Measurements from ENCODE around the gene ZNF544. TPM values are rescaled to one million over a fixed set of nuclear protein-coding genes. Genes with fewer than 3 reads are reported as not detected.

The ZNF544 gene
- total RNA-seq, 4 donors from 2014 or later, result 35.2 to 55.2 (median 53.3) TPM

DNA sequence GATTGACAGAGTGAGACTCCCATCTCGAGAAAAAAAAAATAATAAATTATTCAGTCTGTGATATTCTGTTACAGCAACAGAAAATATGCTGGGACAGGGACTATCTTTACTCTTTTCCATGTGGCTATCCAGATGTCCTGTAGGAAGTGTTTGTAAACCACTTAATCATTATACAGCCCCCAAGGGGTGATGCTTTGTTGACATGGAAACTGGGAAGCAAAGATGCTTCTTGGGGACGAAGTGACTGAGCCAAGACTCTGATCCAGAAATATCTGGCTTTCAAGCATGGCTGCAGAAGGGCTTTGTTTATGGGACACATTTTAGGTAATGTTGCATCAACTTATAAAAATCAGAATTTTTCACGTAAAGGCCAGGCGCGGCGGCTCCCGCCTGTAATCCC is 55.5 kb downstream of the ZNF544 start:
- TF ChIP-seq, protein P1, sequence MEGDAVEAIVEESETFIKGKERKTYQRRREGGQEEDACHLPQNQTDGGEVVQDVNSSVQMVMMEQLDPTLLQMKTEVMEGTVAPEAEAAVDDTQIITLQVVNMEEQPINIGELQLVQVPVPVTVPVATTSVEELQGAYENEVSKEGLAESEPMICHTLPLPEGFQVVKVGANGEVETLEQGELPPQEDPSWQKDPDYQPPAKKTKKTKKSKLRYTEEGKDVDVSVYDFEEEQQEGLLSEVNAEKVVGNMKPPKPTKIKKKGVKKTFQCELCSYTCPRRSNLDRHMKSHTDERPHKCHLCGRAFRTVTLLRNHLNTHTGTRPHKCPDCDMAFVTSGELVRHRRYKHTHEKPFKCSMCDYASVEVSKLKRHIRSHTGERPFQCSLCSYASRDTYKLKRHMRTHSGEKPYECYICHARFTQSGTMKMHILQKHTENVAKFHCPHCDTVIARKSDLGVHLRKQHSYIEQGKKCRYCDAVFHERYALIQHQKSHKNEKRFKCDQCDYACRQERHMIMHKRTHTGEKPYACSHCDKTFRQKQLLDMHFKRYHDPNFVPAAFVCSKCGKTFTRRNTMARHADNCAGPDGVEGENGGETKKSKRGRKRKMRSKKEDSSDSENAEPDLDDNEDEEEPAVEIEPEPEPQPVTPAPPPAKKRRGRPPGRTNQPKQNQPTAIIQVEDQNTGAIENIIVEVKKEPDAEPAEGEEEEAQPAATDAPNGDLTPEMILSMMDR (IDR thresholded peaks at IDR 0.05), result no peak
- no peak for TF ChIP-seq EP300 (IDR thresholded peaks at IDR 0.05)
- TF ChIP-seq POLR2A (IDR thresholded peaks at IDR 0.05), result no peak
- no peaks in the 10 kb centered on the region for H3K27me3 ChIP-seq
- no peak for DNase-seq (ENCODE audit: low spot score in 2 of 2)
- peaks cover 10 to 89% (median 37%) of the 10 kb centered on the region in 3 donors for H3K36me3 ChIP-seq
- peaks cover 0 to 88% (median 10%) of the 10 kb centered on the region in 4 donors for H3K9me3 ChIP-seq
- H3K27ac ChIP-seq, result no peak overlapping the region
- WGBS, 2 donors, result 93 to 95% methylated on average over 7 of the region's 7 CpGs
- H3K4me1 ChIP-seq, result peaks cover 0 to 15% (median 3%) of the 10 kb centered on the region in 4 donors
- H3K4me3 ChIP-seq, result no peak overlapping the region

DNA sequence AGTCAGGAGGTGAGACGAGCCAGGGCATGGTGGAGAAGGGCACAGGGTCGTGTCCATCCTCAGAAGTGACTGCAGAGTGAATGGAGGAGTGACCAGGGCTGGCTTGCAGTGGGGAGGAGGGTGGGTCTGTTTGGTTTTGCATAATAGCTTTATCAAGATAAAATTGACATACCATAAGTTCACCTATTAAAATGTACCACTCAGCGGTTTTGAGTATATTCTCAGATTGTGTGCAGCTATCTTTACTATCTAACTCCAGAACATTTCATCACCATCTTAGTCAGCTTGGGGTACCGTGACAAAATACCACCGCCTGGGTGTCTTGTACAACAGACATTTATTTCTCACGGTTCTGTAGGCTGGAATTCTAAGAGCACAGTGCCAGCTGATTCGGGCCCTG is 63.2 kb downstream of the ZNF544 start:
- Histone ChIP-seq H3K27ac (no peak overlapping the region), H3K36me3 (peaks cover 16 to 100% (median 64%) of the 10 kb centered on the region in 3 donors), H3K27me3 (no peaks in the 10 kb centered on the region), H3K9me3 (peaks cover 0 to 94% (median 41%) of the 10 kb centered on the region in 4 donors), H3K4me3 (no peak overlapping the region), H3K4me1 (no peaks in the 10 kb centered on the region)
- 95 to 96% methylated on average over 7 of the region's 7 CpGs for WGBS, 2 donors
- no peak for DNase-seq (ENCODE audit: low spot score in 2 of 2)
- no peak for TF ChIP-seq EP300 (IDR thresholded peaks at IDR 0.05)
- TF ChIP-seq, protein P1 (IDR thresholded peaks at IDR 0.05), result no peak
- TF ChIP-seq POLR2A (IDR thresholded peaks at IDR 0.05), result no peak

DNA sequence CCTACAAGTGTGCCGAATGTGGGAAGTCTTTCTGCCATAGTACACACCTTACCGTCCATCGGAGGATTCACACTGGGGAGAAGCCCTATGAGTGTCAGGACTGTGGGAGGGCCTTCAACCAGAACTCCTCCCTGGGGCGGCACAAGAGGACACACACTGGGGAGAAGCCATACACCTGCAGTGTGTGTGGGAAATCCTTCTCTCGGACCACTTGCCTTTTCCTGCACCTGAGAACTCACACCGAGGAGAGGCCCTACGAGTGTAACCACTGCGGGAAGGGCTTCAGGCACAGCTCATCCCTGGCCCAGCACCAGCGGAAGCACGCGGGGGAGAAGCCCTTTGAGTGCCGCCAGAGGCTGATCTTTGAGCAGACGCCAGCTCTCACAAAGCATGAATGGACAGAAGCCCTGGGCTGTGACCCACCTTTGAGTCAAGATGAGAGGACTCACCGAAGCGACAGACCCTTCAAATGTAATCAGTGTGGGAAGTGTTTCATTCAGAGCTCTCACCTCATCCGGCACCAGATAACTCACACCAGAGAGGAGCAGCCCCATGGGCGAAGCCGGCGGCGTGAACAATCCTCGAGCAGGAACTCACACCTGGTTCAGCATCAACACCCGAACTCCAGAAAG is 66.1 kb downstream of the ZNF544 start:
- peaks cover 0 to 91% (median 40%) of the 10 kb centered on the region in 4 donors for H3K9me3 ChIP-seq
- DNase-seq (ENCODE audit: low spot score in 2 of 2), result no peak
- H3K4me3 ChIP-seq, result no peak overlapping the region
- H3K27ac ChIP-seq, result no peak overlapping the region
- WGBS, 2 donors, result 96 to 97% methylated on average over 20 to 22 of the region's 22 CpGs
- H3K4me1 ChIP-seq, result no peaks in the 10 kb centered on the region
- no peak for TF ChIP-seq POLR2A (IDR thresholded peaks at IDR 0.05)
- TF ChIP-seq, protein P1 (IDR thresholded peaks at IDR 0.05), result no peak
- TF ChIP-seq EP300 (IDR thresholded peaks at IDR 0.05), result no peak
- peaks cover 12 to 100% (median 47%) of the 10 kb centered on the region in 3 donors for H3K36me3 ChIP-seq
- H3K27me3 ChIP-seq, result no peaks in the 10 kb centered on the region

DNA sequence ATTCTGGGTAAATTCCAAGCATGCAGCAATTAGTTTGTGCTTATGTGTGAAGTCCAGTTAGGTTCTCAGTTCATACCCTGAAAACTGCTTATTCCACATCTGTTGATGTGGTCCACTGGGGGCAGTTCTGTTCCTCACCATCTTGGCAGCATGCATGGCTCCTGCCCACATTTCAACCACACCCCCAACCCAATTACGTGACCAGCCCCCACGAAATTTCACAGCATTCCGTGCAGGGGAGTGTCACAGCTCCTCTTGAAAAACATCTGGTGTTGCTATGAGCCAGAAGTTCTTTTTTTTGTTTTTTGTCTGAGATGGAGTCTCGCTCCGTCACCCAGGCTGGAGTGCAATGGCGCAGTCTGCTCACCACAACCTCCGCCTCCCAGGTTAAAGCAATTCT is 67.4 kb downstream of the ZNF544 start:
- TF ChIP-seq POLR2A (IDR thresholded peaks at IDR 0.05), result no peak
- TF ChIP-seq, protein P1 (IDR thresholded peaks at IDR 0.05), result no peak
- TF ChIP-seq EP300 (IDR thresholded peaks at IDR 0.05), result no peak
- Histone ChIP-seq H3K27ac (no peak overlapping the region), H3K4me3 (no peak overlapping the region), H3K36me3 (peaks cover 11 to 100% (median 47%) of the 10 kb centered on the region in 3 donors), H3K27me3 (no peaks in the 10 kb centered on the region), H3K9me3 (peaks cover 0 to 93% (median 38%) of the 10 kb centered on the region in 4 donors), H3K4me1 (no peaks in the 10 kb centered on the region)
- WGBS, 2 donors, result 87 to 89% methylated on average over 7 of the region's 7 CpGs
- no peak for DNase-seq (ENCODE audit: low spot score in 2 of 2)

DNA sequence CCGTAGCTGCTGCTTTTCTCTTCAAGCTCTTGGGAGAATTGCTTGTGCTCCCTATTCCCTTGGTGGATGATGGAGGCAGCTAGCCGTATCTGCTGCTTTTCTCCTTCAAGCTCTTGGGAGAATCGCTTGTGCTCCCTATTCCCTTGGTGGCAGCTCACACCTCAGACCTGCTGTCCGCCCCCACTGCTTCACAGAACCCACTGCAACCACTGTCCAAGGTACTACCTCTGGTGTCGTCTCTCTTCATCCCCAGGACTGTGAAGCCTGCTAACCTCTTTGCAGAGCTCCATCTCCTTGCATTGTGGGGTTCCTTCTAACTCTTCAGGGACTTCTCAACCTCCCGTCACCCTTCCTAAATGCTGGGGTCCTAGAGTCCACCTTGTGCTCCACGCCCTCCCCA is 71.9 kb downstream of the ZNF544 start:
- H3K36me3 ChIP-seq, result peaks cover 0 to 67% (median 13%) of the 10 kb centered on the region in 3 donors
- H3K27ac ChIP-seq, result no peak overlapping the region
- H3K4me3 ChIP-seq, result no peak overlapping the region
- H3K9me3 ChIP-seq, result peaks cover 0 to 54% (median 12%) of the 10 kb centered on the region in 4 donors
- no peak for DNase-seq (ENCODE audit: low spot score in 2 of 2)
- TF ChIP-seq, protein P1 (IDR thresholded peaks at IDR 0.05), result no peak
- no peak for TF ChIP-seq POLR2A (IDR thresholded peaks at IDR 0.05)
- no peak for TF ChIP-seq EP300 (IDR thresholded peaks at IDR 0.05)
- no peaks in the 10 kb centered on the region for H3K27me3 ChIP-seq
- 85 to 87% methylated on average over 7 of the region's 7 CpGs for WGBS, 2 donors
- H3K4me1 ChIP-seq, result peaks cover 0 to 8% (median 2%) of the 10 kb centered on the region in 4 donors
